Measurements from ENCODE around the gene MEFV.
A peak's percentile ranks its signal among the peaks of the same experiment; 100 is the strongest.

The MEFV gene

DNA sequence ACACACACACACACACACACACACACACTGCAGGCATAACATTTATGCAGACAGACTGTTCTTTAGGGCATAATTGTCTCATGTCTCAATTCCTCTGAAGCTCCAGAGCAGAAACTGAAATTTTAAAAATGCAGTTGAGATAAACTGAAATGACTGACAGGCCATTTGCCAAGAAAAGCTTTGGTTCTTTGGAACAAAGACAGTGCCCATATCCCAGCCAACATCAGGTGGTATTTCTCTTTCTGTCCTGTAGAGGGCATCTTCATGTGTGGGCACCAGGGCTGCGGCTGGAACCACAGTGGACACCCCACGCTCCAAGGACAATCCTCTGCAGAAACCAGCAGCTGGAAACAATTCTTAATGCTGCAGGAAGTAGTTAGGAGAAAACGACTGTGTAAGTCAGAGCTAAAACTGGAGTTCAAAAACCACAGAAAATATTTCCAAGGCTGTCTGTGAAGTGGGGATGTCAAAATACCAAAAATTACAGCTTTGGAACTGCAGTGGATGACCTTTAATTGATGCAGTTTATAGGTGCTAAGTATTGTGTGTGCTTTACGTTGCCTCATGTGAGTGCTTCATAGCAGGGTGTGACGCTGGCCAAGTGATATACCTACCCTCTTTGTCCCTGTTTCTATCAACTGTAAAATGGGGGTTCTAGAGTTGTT, 10.6 kb upstream of the MEFV start:
- DNase-seq, result peak in 2 of 14 donors; percentile 2 to 17

GRCh38 chr16:3264137-3265036, 8.0 kb upstream of the MEFV start:
- DNase-seq, result peak; percentile 87 to 99 (median 96)

DNA sequence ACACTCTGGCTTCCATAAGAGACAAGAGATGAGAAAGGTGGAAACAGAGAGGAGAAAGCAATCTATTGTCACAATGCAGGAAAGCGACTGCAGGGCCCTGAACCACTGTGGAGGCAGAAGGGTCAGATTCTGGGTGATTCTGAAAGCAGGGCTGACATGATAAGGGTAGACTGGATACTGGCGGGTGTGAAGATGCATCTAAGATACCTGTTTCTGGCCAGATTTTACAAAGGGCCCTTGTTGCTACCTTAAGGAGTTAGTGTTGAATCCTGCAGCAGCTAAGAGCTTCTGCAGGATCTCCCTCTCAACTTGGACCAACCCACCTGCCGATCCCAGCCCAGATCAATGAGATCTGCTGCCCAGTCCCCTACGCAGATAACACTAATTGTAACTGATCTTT, 6.1 kb upstream of the MEFV start:
- no peak for DNase-seq

DNA sequence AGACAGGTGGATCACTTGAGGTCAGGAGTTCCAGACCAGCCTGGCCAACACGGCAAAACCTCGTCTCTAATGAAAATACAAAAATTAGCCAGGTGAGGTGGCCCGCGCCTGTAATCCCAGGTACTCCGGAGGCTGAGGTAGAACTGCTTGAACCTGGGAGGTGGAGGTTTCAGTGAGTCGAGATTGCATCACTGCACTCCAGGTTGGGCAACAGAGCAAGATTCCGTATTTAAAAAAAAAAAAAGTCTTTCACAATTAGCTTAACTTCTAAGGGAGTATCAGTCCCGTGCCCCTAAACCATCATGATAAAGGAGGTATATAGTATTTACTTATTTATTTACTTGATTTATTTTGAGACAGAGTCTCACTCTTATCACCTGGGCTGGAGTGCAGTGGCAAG, 3.4 kb upstream of the MEFV start:
- DNase-seq, result no peak

GRCh38 chr16:3256866-3257465, 533 bp upstream of the MEFV start:
- DNase-seq, result no peak

DNA sequence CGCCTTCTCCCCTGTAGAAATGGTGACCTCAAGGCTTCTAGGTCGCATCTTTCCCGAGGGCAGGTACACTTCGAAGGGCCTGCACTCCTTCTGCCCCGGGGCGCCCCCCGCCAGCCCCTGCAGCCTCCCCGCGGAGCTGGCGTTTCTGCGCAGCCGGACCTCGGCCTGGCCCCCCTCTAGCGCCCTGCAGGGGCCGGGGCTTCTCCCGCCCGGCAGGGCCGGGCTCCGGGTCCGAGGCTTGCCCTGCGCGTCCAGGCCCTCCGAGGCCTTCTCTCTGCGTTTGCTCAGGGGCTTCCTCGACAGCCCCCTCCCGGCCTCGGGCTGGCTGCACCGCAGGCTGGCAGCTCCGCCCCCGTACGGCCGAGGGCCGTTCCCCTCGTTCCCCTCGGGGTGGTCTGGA, 2.1 kb downstream of the MEFV start:
- no peak for DNase-seq

DNA sequence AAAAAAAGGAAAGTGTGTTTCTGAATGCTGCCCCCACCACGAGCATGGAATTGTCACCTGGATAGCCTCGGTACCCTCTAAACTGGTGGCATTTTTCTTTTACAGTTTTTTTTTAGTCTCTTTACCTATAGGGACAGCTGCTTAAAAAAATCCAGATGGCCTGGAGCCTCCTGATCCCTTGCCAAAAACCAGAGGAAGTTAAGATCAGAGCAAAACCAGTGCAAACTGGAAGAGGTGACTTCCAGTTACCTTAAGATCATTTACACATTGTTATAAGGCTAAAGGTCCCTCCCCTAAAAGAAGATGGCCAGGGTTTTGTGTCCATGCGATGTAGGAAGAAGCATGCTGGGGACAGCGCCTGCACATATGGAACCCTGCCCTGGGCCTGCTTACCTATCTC, 3.5 kb downstream of the MEFV start:
- no peak for DNase-seq

- no peak for DNase-seq
Measured at GRCh38 chr16:3249451-3249850, 7.0 kb downstream of the MEFV start.

- DNase-seq, result no peak
Measured at GRCh38 chr16:3249020-3249419, 7.4 kb downstream of the MEFV start.

GRCh38 chr16:3248596-3248995, 7.8 kb downstream of the MEFV start:
- no peak for DNase-seq

DNA sequence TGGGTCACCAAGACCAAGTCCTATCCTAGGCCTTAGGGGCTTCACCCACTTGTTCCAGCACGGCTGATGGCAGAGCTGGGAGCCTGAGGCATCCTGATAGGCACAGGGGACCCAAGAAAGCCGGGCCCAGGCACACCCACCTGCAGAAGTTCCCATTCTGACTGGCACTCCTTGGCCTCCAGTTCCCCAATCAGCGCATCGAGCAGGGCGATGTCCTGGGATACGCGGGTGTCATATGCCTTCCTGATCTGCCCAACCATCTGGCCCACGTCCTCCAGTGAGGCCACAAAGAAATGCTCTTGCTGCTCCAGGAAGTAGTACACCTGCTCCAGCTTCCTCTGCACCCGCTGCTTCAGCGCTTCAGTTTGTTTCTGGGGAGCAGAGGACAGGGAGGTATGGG, 9.6 kb downstream of the MEFV start:
- DNase-seq, result no peak

DNA sequence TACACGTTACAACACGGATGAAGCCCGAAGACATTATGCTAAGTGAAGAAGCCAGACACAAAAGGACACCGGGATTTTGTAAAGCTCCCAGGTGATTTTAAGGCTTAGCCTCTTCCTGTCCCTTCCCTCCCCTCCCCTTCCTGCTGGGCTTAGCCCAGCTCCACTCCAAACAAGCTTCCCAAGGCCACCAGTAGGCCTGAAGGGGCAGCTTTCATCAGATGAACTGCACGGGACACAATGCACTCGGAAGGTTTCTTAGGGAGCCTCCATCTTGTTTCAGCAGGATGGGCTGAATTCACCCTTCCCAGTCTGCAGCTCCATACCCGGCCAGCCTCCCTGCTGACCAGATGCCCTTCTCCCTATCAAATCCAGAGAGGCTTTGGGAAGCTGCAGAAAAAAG, 10.4 kb downstream of the MEFV start:
- no peak for DNase-seq

DNA sequence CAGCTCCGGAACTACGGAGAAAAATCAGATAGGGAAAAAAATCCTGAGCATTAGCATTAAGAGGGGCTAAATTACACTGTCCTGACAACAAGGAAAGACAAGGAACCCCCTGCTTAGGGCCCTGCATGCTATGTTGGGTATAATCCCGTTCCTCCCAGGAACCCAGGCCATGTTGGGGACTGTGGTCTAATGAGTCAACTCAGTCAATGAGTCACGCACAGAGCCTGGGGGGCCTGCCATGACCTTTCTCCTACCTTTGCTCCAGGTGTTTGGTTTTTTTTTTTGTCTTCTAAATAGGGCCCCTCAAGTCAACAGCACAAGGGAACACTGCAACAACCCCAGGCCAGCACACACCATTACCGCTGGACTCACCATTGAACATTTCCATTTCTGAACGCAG, 12.6 kb downstream of the MEFV start:
- no peak for DNase-seq

DNA sequence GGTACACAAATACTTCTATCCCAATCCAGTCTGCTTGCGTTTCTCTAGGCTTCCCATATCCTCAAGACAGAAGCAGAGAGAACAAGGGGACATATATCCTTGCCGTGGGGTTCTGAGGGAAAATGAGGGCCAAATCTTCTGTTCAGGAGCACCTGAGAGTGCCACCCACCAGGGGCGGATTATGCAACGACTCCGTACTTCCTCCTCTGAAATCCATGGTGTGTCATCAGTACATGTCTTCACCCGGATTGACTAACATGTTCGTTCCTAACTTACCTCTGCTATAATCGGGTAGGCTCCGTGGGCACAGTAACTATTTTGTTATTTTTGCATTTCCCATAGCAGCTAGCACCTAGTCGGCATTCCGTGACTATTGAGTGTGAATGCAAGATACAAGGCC, 13.7 kb downstream of the MEFV start:
- DNase-seq, result no peak

GRCh38 chr16:3241761-3242160, 14.7 kb downstream of the MEFV start:
- DNase-seq, result no peak

- no peak for DNase-seq
Measured at GRCh38 chr16:3235856-3236669, 20.4 kb downstream of the MEFV start.

GRCh38 chr16:3234857-3235561, 21.4 kb downstream of the MEFV start, which contains the start of gene ZNF200:
TSS of gene ZNF200 (minus strand) at chr16:3235158. CDS start at chr16:3233755, 1,403 bp downstream.
- DNase-seq, result peak; percentile 48 to 95 (median 92)

DNA sequence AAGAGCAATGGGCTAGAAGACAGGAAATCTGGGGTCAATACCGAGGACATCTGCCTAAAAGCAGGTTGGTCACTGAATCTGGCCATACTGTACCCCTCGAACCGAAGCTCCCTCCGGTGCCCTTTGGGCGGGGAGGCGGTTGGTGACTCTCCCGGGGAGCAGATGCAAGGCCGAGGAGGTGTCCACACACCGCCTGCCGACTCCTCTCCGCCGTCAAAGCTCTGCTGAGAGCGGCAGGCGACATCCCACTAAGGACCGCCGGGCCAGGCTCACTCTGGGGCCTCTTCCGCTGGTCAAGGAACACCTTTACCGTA, 21.9 kb downstream of the MEFV start:
- no peak for DNase-seq

DNA sequence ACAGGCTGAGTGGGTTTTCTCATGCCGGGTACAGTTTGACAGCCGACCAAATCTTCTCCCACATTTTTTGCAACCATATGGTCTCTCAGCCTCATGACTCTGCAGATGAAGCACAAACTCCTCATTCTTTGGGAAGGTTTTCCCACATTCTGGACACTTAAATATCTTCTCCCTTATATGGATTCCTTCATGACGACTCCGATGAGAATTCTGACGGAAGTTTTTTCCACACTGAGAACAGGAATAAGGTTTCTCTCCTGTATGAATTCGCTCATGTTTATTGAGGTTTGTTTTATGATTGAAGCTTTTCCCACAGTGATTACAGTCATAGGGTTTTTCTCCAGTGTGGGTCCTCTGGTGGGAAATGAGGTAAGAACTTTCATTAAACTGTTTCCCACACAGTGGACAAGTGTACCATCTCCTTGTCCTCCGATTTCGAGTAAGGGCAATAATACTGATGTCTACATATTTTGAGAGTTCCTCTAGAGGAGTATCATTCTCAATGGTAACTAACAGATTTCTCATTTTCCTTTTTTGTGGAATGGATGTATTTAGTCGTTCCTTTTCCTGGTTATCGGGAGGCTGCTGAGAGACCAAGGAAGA, 32.4 kb downstream of the MEFV start:
- DNase-seq, result no peak

- DNase-seq, result no peak
Measured at GRCh38 chr16:3220839-3221238, 35.6 kb downstream of the MEFV start.

- no peak for DNase-seq
Measured at GRCh38 chr16:3216263-3216640, 40.2 kb downstream of the MEFV start.
